Left renal pelvis (tissue), 4 donors: ENCODE measurements around the gene PCBD2. TPM values are rescaled to one million over a fixed set of nuclear protein-coding genes. Genes with fewer than 3 reads are reported as not detected.
"Not testable (repeated sequence)": the region's sequence is repeated elsewhere in the genome, so short reads cannot be mapped to it uniquely, and the experiment has no call there.

ENCODE experiments used
- DNase-seq, 4 donors: peaks; one replicate each; pipeline ENCODE4 v3.0.0-alpha.2; 2013; ENCODE audit warnings: low read depth in 4 of 4, low spot score in 3 of 4
- polyA plus RNA-seq, 4 donors: library from polyadenylated mRNA; unstranded; fragments of 120-200 nt; gene quantifications; one replicate each; pipeline ENCODE4 v1.2.1, GENCODE V29; 2013; ENCODE audit not compliant: insufficient read length in 4 of 4

The PCBD2 gene
- polyA plus RNA-seq, 4 donors, result 5.7 to 17.1 (median 13.0) TPM

- DNase-seq, result no peak
Observed at GRCh38 chr5:134997015-134997414, 92.1 kb downstream of the PCBD2 start.

- not testable (repeated sequence) for DNase-seq
Observed at GRCh38 chr5:134998068-134998467, 93.1 kb downstream of the PCBD2 start.

- no peak for DNase-seq
Observed at GRCh38 chr5:135004376-135004775, 99.4 kb downstream of the PCBD2 start.

GRCh38 chr5:135005076-135005475 is 100.1 kb downstream of the PCBD2 start:
- no peak for DNase-seq

GRCh38 chr5:135007305-135007704 is 102.4 kb downstream of the PCBD2 start:
- no peak for DNase-seq

- DNase-seq, result no peak
Observed at GRCh38 chr5:135007749-135008363, 102.9 kb downstream of the PCBD2 start.

GRCh38 chr5:135008556-135008955 is 103.6 kb downstream of the PCBD2 start:
- no peak for DNase-seq

GRCh38 chr5:135008981-135009735 is 104.2 kb downstream of the PCBD2 start:
- DNase-seq, result no peak

GRCh38 chr5:135009736-135010501 is 105.0 kb downstream of the PCBD2 start:
- no peak for DNase-seq

GRCh38 chr5:135010502-135011354 is 105.8 kb downstream of the PCBD2 start:
- DNase-seq, result no peak

- DNase-seq, result no peak
Observed at GRCh38 chr5:135011355-135012032, 106.6 kb downstream of the PCBD2 start.

- no peak for DNase-seq
Observed at GRCh38 chr5:135012033-135012588, 107.2 kb downstream of the PCBD2 start.

Other genes with a start within 250 kb of the PCBD2 start
- 10 to 100 TPM; 66.7 to 87.5 (median 72.1) TPM for gene CAMLG, start 166.6 kb upstream of the PCBD2 start, polyA plus RNA-seq
- 10 to 100 TPM; 58.6 to 89.5 (median 79.6) TPM for gene DDX46, start 146.4 kb upstream of the PCBD2 start, polyA plus RNA-seq
- gene C5orf24, start 59.2 kb upstream of the PCBD2 start, polyA plus RNA-seq, result 100 to 1,000 TPM in 2 of 4 donors, 10 to 100 TPM in 2; 83.2 to 119 (median 101) TPM
- 100 to 1,000 TPM in 2 of 4 donors, 10 to 100 TPM in 2; 80.8 to 140 (median 105) TPM for gene TXNDC15, start 30.8 kb upstream of the PCBD2 start, polyA plus RNA-seq
- gene CATSPER3, start 62.8 kb downstream of the PCBD2 start, polyA plus RNA-seq, result 1 to 10 TPM in 3 of 4 donors, under 1 TPM in 1; 0.67 to 1.8 (median 1.2) TPM
- gene PITX1, start 129.1 kb downstream of the PCBD2 start, polyA plus RNA-seq, result not detected